ENCODE data around the gene PAPSS1. TPM values are rescaled to one million over a fixed set of nuclear protein-coding genes. Genes with fewer than 3 reads are reported as not detected.

PAPSS1 gene
- total RNA-seq, 4 donors from 2014 or later: 30.8 to 54.1 (median 36.0) TPM

DNA sequence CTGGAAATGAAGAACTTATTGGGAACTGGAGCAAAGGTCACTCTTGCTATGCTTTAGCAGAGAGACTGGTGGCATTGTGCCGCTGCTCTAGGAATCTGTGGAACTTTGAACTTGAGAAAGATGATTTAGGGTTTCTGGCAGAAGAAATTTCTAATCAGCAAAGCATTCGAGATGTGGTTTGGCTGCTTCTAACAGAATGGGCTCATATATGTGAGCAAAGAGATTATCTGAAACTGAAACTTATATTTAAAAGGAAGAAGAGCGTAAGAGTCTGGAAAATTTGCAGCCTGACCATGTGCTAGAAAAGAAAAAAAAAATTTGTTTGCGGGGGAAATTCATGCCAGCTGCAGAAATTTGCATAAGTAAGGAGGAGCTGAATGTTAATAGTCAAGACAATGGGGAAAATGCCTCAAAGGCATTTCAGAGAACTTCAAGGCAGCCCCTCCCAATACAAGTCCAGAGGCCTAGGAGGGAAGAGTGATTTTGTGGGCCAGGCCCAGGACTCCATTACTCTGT, 35.9 kb upstream of the PAPSS1 start:
- Histone ChIP-seq H3K4me3 (no peak overlapping the region), H3K4me1 (no peaks in the 10 kb centered on the region), H3K36me3 (no peaks in the 10 kb centered on the region), H3K27me3 (no peaks in the 10 kb centered on the region), H3K9me3 (no peaks in the 10 kb centered on the region), H3K27ac (no peak overlapping the region)
- no peak for DNase-seq
- no peak for TF ChIP-seq POLR2A (IDR thresholded peaks at IDR 0.05)
- no peak for TF ChIP-seq CTCF (IDR thresholded peaks at IDR 0.05)
- intact Hi-C loops (cut with DNase I): loop anchor here (2.0 kb wide), 1 partner anchor 159 kb away; no protein-coding TSS in a partner anchor
- WGBS, 2 donors: 70 to 74% methylated on average over 4 of the region's 4 CpGs

GRCh38 chr4:107751670-107752069, 31.6 kb upstream of the PAPSS1 start:
- intact Hi-C loops (cut with DNase I): no loop called here
- TF ChIP-seq CTCF (IDR thresholded peaks at IDR 0.05) (no peak), POLR2A (IDR thresholded peaks at IDR 0.05) (no peak)
- Histone ChIP-seq H3K4me3 (no peak overlapping the region), H3K4me1 (peaks cover 0 to 10% (median 0%) of the 10 kb centered on the region in 3 donors), H3K27me3 (peaks cover 0 to 12% (median 0%) of the 10 kb centered on the region in 4 donors), H3K9me3 (no peaks in the 10 kb centered on the region), H3K36me3 (no peaks in the 10 kb centered on the region), H3K27ac (no peak overlapping the region)
- 41 to 58% methylated on average over 2 of the region's 2 CpGs for WGBS, 2 donors
- DNase-seq: no peak

DNA sequence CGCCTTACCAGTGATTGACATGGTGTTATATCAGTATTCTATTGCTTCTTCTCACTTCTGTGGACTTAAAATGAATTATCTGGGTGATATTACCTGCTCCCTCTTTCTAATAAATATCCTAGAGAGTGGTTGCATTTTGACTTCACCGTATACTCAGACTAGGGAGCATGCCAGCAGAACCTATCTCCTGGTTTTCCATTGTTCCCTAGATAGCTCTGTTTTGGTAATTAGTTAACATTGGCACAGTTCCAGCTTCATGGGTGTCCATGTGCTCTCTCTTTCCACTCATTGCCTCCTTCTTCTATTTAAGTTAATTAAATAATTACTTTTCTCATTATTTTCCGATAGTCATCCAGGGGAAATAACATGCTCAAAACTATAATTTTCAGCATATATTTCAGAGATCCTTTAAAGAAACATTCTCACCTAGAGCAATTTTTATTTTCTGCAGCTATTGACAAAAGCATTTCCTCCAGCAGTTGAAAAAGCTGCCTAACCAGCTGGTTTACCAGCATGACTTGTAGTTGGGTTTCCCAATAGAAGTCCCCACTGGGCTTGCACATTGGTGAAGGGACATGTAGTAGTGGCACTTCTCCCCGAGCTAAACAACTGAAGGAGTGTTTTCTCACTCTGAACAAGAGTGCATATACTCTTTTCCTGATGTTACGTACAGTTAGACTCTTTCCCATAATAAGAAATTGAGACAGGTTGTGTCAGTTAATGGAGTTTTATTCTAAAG, 27.9 kb upstream of the PAPSS1 start:
- no peak for DNase-seq
- Histone ChIP-seq H3K36me3 (no peaks in the 10 kb centered on the region), H3K4me1 (peaks cover 0 to 10% (median 0%) of the 10 kb centered on the region in 3 donors), H3K4me3 (no peak overlapping the region), H3K27ac (no peak overlapping the region), H3K27me3 (peaks cover 0 to 12% (median 0%) of the 10 kb centered on the region in 4 donors), H3K9me3 (no peaks in the 10 kb centered on the region)
- intact Hi-C loops (cut with DNase I): no loop called here
- 61 to 67% methylated on average over 5 of the region's 5 CpGs for WGBS, 2 donors
- TF ChIP-seq CTCF (IDR thresholded peaks at IDR 0.05) (no peak), POLR2A (IDR thresholded peaks at IDR 0.05) (no peak)

GRCh38 chr4:107746161-107746560, 26.1 kb upstream of the PAPSS1 start:
- peaks cover 0 to 12% (median 0%) of the 10 kb centered on the region in 4 donors for H3K27me3 ChIP-seq
- peaks cover 0 to 10% (median under 1%) of the 10 kb centered on the region in 3 donors for H3K4me1 ChIP-seq
- H3K27ac ChIP-seq: no peak overlapping the region
- intact Hi-C loops (cut with DNase I): no loop called here
- H3K4me3 ChIP-seq: no peak overlapping the region
- H3K36me3 ChIP-seq: no peaks in the 10 kb centered on the region
- H3K9me3 ChIP-seq: no peaks in the 10 kb centered on the region
- WGBS, 2 donors: 69 to 92% methylated on average over 1 of the region's 1 CpG
- TF ChIP-seq POLR2A (IDR thresholded peaks at IDR 0.05) (no peak), CTCF (IDR thresholded peaks at IDR 0.05) (no peak)
- DNase-seq: no peak

DNA sequence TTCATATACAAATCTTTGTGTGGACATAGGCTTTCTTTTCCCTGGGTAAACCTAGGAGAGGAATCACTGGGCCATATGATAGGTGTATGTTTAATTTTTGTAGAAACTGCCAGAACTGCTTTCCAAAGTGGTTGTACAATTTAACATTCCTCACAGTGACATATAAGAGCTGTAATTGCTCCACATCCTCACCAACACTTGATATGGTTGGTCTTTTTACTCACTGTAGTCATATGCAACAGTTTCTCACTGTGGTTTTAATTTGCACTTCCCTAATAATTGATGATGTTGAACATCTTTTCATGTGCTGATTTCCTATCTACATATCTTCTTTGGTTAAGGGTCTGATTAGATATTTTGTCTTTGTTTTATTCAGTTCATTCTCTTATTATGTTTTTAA, 24.5 kb upstream of the PAPSS1 start:
- TF ChIP-seq POLR2A (IDR thresholded peaks at IDR 0.05) (no peak), CTCF (IDR thresholded peaks at IDR 0.05) (no peak)
- no peak for DNase-seq
- no peak overlapping the region for H3K4me3 ChIP-seq
- peaks cover 0 to 19% (median 5%) of the 10 kb centered on the region in 3 donors for H3K4me1 ChIP-seq
- no peak overlapping the region for H3K27ac ChIP-seq
- H3K9me3 ChIP-seq: no peaks in the 10 kb centered on the region
- peaks cover 0 to 10% (median 0%) of the 10 kb centered on the region in 4 donors for H3K27me3 ChIP-seq
- no peaks in the 10 kb centered on the region for H3K36me3 ChIP-seq
- intact Hi-C loops (cut with DNase I): no loop called here

All from esophagus squamous epithelium (tissue), 5 donors.